ENCODE measurements around the gene AMPH.

DNA sequence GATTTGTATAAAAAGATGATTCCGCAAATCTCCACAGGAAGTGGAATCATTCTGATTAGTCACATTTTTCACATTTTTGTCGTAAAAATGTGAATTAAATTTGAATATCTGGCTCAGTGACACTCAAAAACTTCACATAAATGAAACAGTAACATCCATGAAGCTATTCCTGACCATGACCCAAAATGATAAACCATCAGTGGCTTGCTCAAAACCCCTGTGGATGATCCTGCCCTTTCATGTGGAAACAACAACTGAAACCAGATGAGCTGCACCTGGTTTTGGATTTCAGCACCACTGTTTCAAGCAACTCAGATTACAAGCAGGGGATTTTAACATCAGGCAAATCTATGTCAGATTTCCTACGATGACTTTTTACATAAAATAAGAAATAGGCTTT is 80.3 kb downstream of the AMPH start:
- TF ChIP-seq, protein P1, sequence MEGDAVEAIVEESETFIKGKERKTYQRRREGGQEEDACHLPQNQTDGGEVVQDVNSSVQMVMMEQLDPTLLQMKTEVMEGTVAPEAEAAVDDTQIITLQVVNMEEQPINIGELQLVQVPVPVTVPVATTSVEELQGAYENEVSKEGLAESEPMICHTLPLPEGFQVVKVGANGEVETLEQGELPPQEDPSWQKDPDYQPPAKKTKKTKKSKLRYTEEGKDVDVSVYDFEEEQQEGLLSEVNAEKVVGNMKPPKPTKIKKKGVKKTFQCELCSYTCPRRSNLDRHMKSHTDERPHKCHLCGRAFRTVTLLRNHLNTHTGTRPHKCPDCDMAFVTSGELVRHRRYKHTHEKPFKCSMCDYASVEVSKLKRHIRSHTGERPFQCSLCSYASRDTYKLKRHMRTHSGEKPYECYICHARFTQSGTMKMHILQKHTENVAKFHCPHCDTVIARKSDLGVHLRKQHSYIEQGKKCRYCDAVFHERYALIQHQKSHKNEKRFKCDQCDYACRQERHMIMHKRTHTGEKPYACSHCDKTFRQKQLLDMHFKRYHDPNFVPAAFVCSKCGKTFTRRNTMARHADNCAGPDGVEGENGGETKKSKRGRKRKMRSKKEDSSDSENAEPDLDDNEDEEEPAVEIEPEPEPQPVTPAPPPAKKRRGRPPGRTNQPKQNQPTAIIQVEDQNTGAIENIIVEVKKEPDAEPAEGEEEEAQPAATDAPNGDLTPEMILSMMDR (conservative IDR thresholded peaks at IDR 0.05) = no peak
- no peak for TF ChIP-seq EZH2 (IDR thresholded peaks at IDR 0.05; ENCODE audit: low read depth)
